Omental fat pad (tissue), 4 donors: ENCODE data around the gene ARL4A. TPM values are rescaled to one million over a fixed set of nuclear protein-coding genes. Genes with fewer than 3 reads are reported as not detected.

Experiments used
- ATAC-seq: fragments of 150-250 bp; one replicate; pipeline ENCODE4 v1.9.1; 2016; ENCODE audit warnings: mild to moderate bottlenecking, moderate library complexity; ENCODE audit not compliant: low FRiP score
- DNase-seq: peaks from one replicate; pipeline ENCODE4 v3.0.0-alpha.2; 2019; ENCODE audit warnings: low spot score
- CTCF ChIP-seq, 3 donors: fragments of 450-650 bp; IDR thresholded peaks; one replicate each; pipeline ENCODE4 v1.5.1; 2016 to 2017; ENCODE audit warnings: antibody characterized with exemption in 3 of 3, mild to moderate bottlenecking in 3 of 3, moderate library complexity in 2 of 3
- total RNA-seq, 4 donors: library from RNA; depleted of rRNA; stranded (reverse); fragments of >200 nt; gene quantifications; one replicate each; pipeline ENCODE4 v1.1.0, GENCODE V29; 2016

Gene ARL4A
- total RNA-seq, 4 donors from 2014 or later = 37.2 to 60.2 (median 51.3) TPM

DNA sequence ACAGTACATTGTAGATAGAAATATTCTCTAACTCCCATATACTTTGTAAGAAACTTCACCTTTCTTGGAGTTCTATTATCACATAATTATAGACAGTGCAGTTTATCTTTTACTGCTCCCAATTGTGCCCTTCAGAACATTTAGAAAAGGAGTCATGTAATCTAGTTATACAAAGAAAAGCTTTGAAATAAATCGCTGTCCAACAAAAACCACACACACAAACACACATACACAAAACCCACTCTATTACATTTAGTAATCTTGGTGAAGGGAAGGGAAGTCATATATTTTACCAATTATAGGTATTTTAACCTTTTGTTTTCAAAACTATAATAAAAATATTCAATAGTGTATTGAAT lies 26.9 kb downstream of the ARL4A start:
- ATAC-seq (no peak), DNase-seq (no peak)
- TF ChIP-seq CTCF (IDR thresholded peaks at IDR 0.05) = no peak

DNA sequence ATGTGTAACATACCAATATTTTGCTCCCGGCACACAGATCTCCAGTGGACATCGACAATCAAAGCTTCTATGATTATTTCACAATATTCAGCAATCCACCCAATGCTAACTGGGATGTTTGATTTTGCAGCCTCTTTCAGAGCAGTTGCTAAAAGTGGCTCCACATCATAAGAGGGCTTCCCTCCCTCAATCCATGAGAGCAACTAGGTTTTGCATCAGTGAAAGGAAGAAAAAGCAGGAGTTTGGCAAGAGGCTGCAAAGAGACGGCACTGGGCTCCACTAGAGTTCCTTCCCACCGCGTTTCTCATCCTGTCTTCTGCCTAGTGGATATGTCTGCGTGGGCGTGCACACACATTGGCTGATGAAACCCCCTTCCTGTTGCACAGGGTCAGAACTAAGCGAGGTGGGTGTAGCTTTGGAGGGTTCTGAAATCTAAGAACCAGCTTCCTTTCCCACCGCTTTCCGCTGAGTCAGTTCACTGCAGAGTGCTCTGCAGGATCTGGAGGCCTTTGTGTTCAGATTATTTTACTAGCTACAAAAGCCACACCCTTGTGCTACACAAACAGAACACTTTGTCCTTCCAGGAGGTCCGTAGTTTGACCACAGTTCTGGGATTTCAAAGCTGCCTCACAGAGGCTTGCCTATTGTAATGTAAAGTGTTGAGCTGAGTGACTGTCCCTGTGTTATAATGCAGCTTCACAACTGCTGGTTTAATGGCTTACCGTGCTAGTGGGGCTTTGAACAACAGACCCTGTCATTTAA lies 28.1 kb downstream of the ARL4A start:
- DNase-seq (peak; percentile 54), ATAC-seq (peak; percentile 78)
- no peak for TF ChIP-seq CTCF (IDR thresholded peaks at IDR 0.05)

- ATAC-seq (no peak), DNase-seq (no peak)
- no peak for TF ChIP-seq CTCF (IDR thresholded peaks at IDR 0.05)
These were observed 28.8 kb downstream of the ARL4A start for GRCh38 chr7:12716134-12716681.

GRCh38 chr7:12716722-12717121 lies 29.3 kb downstream of the ARL4A start:
- ATAC-seq = no peak
- TF ChIP-seq CTCF (IDR thresholded peaks at IDR 0.05) = no peak
- no peak for DNase-seq

GRCh38 chr7:12719141-12719919 lies 31.9 kb downstream of the ARL4A start:
- DNase-seq = no peak
- no peak for TF ChIP-seq CTCF (IDR thresholded peaks at IDR 0.05)
- peak; percentile 89 for ATAC-seq

DNA sequence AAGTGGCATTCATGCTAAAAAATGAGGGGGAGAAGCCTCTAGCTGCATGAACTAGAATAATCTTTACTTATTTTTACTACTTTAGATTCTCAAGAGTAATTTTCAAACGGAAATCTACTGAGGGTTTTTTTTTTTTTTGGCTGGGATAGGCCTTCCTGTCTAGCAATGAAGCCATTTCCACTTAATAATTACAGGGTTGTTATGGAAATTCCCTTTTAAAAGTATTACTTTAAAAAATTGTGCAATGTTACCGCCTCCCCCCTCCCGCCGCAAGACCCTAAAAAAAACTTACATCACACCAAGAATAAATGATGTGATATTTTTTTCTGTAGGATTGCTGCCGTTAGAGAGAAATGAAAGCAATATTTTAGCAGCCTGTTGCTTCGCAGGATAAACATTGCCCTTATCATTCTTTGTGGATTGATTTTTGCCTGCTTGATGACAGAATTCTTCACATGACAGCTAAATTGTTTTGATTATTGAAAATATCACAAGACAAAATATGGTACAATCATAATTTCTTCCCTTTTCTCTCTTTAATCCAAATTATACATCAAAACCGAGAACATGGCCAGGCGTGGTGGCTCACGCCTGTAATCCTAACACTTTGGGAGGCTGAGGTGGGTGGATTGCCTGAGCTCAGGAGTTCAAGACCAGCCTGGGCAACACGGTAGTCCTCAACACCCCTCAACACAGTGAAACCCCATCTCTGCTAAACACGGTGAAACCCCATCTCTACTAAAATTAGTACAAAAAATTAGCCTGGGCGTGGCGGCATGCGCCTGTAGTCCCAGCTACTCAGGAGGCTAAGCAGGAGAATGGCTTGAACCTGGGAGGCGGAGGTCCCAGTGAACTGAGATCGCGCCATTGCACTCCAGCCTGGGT lies 32.8 kb downstream of the ARL4A start:
- ATAC-seq = no peak
- TF ChIP-seq CTCF (IDR thresholded peaks at IDR 0.05) = no peak
- DNase-seq = no peak
